H9 (cell line): ENCODE data around the gene TREM1. TPM values are rescaled to one million over a fixed set of nuclear protein-coding genes. Genes with fewer than 3 reads are reported as not detected.

Experiments
- DNase-seq: peaks from one replicate; pipeline ENCODE4 v3.0.0-alpha.2; 2017
- H2AFZ ChIP-seq: one replicate; pipeline ENCODE4 v1.6.1; 2013; ENCODE audit warnings: mild to moderate bottlenecking, low read length, control low read depth, moderate library complexity
- H2AK5ac ChIP-seq: 2 replicates; pipeline ENCODE4 v1.6.1; 2013; ENCODE audit warnings: low read length, control low read depth, mixed read lengths; ENCODE audit not compliant: insufficient read length
- H2BK120ac ChIP-seq: one replicate; pipeline ENCODE4 v1.6.1; 2013; ENCODE audit warnings: low read depth, mild to moderate bottlenecking, low read length, control low read depth, inconsistent platforms; ENCODE audit not compliant: poor library complexity, severe bottlenecking
- H2BK12ac ChIP-seq: 2 replicates; pipeline ENCODE4 v1.6.1; 2013; ENCODE audit warnings: low read length, control low read depth, mixed read lengths, low read depth; ENCODE audit not compliant: insufficient read length
- H2BK15ac ChIP-seq: 2 replicates; pipeline ENCODE4 v1.6.1; 2013; ENCODE audit warnings: low read depth, low read length, control low read depth
- H2BK20ac ChIP-seq: one replicate; pipeline ENCODE4 v1.6.1; 2013; ENCODE audit warnings: low read depth, mild to moderate bottlenecking, low read length, control low read depth, inconsistent platforms; ENCODE audit not compliant: poor library complexity, severe bottlenecking
- H2BK5ac ChIP-seq: 2 replicates; pipeline ENCODE4 v1.6.1; 2013; ENCODE audit warnings: low read length, control low read depth, mixed read lengths; ENCODE audit not compliant: insufficient read length
- H3K14ac ChIP-seq: 2 replicates; pipeline ENCODE4 v1.6.1; 2013; ENCODE audit warnings: low read length, control low read depth; ENCODE audit not compliant: insufficient read depth
- H3K18ac ChIP-seq: 2 replicates; pipeline ENCODE4 v1.6.1; 2013; ENCODE audit warnings: low read depth, mild to moderate bottlenecking, mixed read lengths, low read length, control low read depth; ENCODE audit not compliant: insufficient read length
- H3K23ac ChIP-seq: 2 replicates; pipeline ENCODE4 v1.6.1; 2013; ENCODE audit warnings: low read length, control low read depth, mixed read lengths, low read depth; ENCODE audit not compliant: insufficient read length
- H3K23me2 ChIP-seq: 2 replicates; pipeline ENCODE4 v1.6.1; 2013; ENCODE audit warnings: low read depth, mild to moderate bottlenecking, mixed read lengths, low read length, control low read depth; ENCODE audit not compliant: insufficient read length, poor library complexity, severe bottlenecking
- H3K27ac ChIP-seq: 2 replicates; pipeline ENCODE4 v1.5.1; 2013; ENCODE audit warnings: low read length, control low read depth, mixed read lengths, low read depth; ENCODE audit not compliant: insufficient read length
- H3K27me3 ChIP-seq: 2 replicates; pipeline ENCODE4 v1.6.1; 2013; ENCODE audit warnings: low read length, control low read depth, inconsistent platforms; ENCODE audit not compliant: insufficient read depth
- H3K4ac ChIP-seq: 2 replicates; pipeline ENCODE4 v1.6.1; 2013; ENCODE audit warnings: low read depth, mild to moderate bottlenecking, control low read depth, inconsistent platforms, low read length, moderate library complexity
- H3K4me1 ChIP-seq: 2 replicates; pipeline ENCODE4 v1.6.1; 2013; ENCODE audit warnings: low read length, control low read depth, inconsistent platforms; ENCODE audit not compliant: insufficient read depth
- H3K4me2 ChIP-seq: 2 replicates; pipeline ENCODE4 v1.6.1; 2013; ENCODE audit warnings: low read length, control low read depth, mixed read lengths; ENCODE audit not compliant: insufficient read length, insufficient read depth
- H3K56ac ChIP-seq: 2 replicates; pipeline ENCODE4 v1.6.1; 2013; ENCODE audit warnings: low read depth, mild to moderate bottlenecking, mixed read lengths, low read length, control low read depth; ENCODE audit not compliant: insufficient read length
- H3K79me1 ChIP-seq: 2 replicates; pipeline ENCODE4 v1.6.1; 2013; ENCODE audit warnings: low read depth, mild to moderate bottlenecking, moderate library complexity, low read length, control low read depth, inconsistent platforms; ENCODE audit not compliant: insufficient read depth, poor library complexity, severe bottlenecking
- H3K79me2 ChIP-seq: 2 replicates; pipeline ENCODE4 v1.6.1; 2013; ENCODE audit warnings: low read length, control low read depth, inconsistent platforms; ENCODE audit not compliant: insufficient read depth
- H3K9ac ChIP-seq: 2 replicates; pipeline ENCODE4 v1.6.1; 2013; ENCODE audit warnings: low read length, control low read depth, mixed read lengths; ENCODE audit not compliant: insufficient read length; ENCODE audit errors: extremely low read depth
- H3K9me3 ChIP-seq: one replicate; pipeline ENCODE4 v1.6.1; 2013; ENCODE audit warnings: low read depth, low read length, inconsistent platforms; ENCODE audit not compliant: control insufficient read depth
- H3T11ph ChIP-seq: one replicate; pipeline ENCODE4 v1.6.1; 2013; ENCODE audit warnings: mild to moderate bottlenecking, low read length, control low read depth, inconsistent platforms
- H4K20me1 ChIP-seq: one replicate; pipeline ENCODE4 v1.6.1; 2013; ENCODE audit not compliant: control insufficient read depth, insufficient read length, insufficient read depth
- H4K5ac ChIP-seq: 2 replicates; pipeline ENCODE4 v1.6.1; 2013; ENCODE audit warnings: low read depth, mild to moderate bottlenecking, mixed read lengths, low read length, control low read depth; ENCODE audit not compliant: insufficient read length
- H4K8ac ChIP-seq: replicated peaks from 2 replicates; pipeline ENCODE4 v1.6.1; 2013; ENCODE audit warnings: low read length, control low read depth, mixed read lengths, low read depth; ENCODE audit not compliant: insufficient read length
- H4K91ac ChIP-seq: 2 replicates; pipeline ENCODE4 v1.6.1; 2013; ENCODE audit warnings: low read depth, mild to moderate bottlenecking, moderate library complexity, mixed read lengths, low read length, control low read depth; ENCODE audit not compliant: insufficient read length
- H3K27ac Mint-ChIP-seq, 3 experiments: 2 replicates in 2 of 3; 3 replicates in 1 of 3; pipeline ENCODE4 v1.8.0; 2020 to 2021; ENCODE audit warnings: mixed read lengths in 3 of 3, mild to moderate bottlenecking in 1 of 3, moderate library complexity in 1 of 3
- H3K27me3 Mint-ChIP-seq: 2 replicates; pipeline ENCODE4 v1.8.0; 2021; ENCODE audit warnings: low read depth, mild to moderate bottlenecking, moderate library complexity, mixed read lengths
- H3K36me3 Mint-ChIP-seq, 3 experiments: 2 replicates in 2 of 3; 3 replicates in 1 of 3; pipeline ENCODE4 v1.8.0; 2020 to 2021; ENCODE audit warnings: low read depth in 3 of 3, mixed read lengths in 3 of 3; ENCODE audit not compliant: insufficient read depth in 1 of 3
- H3K4me1 Mint-ChIP-seq, 2 experiments: 2 replicates each; pipeline ENCODE4 v1.8.0; 2020; ENCODE audit warnings: mixed read lengths in 2 of 2
- H3K4me3 Mint-ChIP-seq, 2 experiments: 2 replicates in 1 of 2; 3 replicates in 1 of 2; pipeline ENCODE4 v1.8.0; 2020 to 2021; ENCODE audit warnings: mild to moderate bottlenecking in 2 of 2, mixed read lengths in 2 of 2, moderate library complexity in 1 of 2
- H3K9me3 Mint-ChIP-seq, 2 experiments: 2 replicates in 1 of 2; 3 replicates in 1 of 2; pipeline ENCODE4 v1.8.0; 2020; ENCODE audit warnings: mild to moderate bottlenecking in 2 of 2, mixed read lengths in 2 of 2, moderate library complexity in 1 of 2
- WGBS: extraction: QIAGEN DNeasy Blood & Tissue Kit; methylation state at CpG from one replicate; pipeline ENCODE4 v1.1.7; 2013; ENCODE audit warnings: missing lambda C conversion rate, low lambda C conversion rate, mixed read lengths; ENCODE audit not compliant: insufficient read length; ENCODE audit errors: extremely low coverage; 5-methylcytosine and 5-hydroxymethylcytosine counted together
- total RNA-seq: library from RNA; stranded (reverse); gene quantifications from 2 replicates; pipeline ENCODE4 v1.2.1, GENCODE V29; 2021
- TF ChIP-seq, protein P1 (sequence below): fragments of 200-600 bp; sonication (generic); conservative IDR thresholded peaks from 3 replicates; pipeline ENCODE4 v1.8.0; 2021; ENCODE audit warnings: antibody characterized with exemption, mild to moderate bottlenecking

TREM1 gene
- total RNA-seq, 1 experiment from 2014 or later = not detected

DNA sequence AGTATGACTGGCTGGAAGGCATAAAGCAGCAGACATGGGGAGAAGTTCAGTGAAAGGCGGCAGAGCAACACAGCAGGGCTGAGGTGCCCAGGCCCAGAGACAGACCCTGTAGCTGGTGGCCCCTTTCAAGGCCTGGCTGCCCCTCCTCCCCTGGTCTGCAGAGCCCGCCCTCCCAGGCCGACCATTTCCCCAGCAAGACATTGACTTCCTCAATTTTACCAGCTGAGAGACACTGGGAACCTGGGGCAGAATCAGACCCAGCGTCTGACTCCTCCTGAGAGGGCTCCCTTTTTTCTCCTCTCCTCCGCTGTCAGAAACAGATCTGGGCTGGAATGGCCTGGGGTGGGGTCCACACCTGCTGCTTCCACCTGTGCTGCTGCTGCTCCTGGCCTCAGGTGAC lies 58.4 kb downstream of the TREM1 start, which contains the start of gene TREML4:
TREML4 (plus strand) TSS at position 254 of the 400 bp plus-strand sequence; CDS start at position 333, 79 bp downstream.
- H2BK15ac ChIP-seq = no peak within 1 kb of the TSS
- no peak within 1 kb of the TSS for H4K5ac ChIP-seq
- H3K23ac ChIP-seq = no peak within 1 kb of the TSS
- H2AFZ ChIP-seq = no peak within 1 kb of the TSS
- no CpG with 5 or more reads among the region's 5 CpGs for WGBS
- no peak within 1 kb of the TSS for H2BK5ac ChIP-seq
- H2BK12ac ChIP-seq = no peak within 1 kb of the TSS
- H3K9me3 Mint-ChIP-seq = no peaks in the 10 kb centered on the region
- H3K9ac ChIP-seq = no peak within 1 kb of the TSS
- H3K4me1 ChIP-seq = no peaks in the 10 kb centered on the region
- no peaks in the 10 kb centered on the region; a peak in 1 of 7 replicates for H3K36me3 Mint-ChIP-seq
- no peak within 1 kb of the TSS for H2AK5ac ChIP-seq
- no peaks in the 10 kb centered on the region for H3K79me2 ChIP-seq
- H3K4ac ChIP-seq = no peak within 1 kb of the TSS
- no peak within 1 kb of the TSS for H3T11ph ChIP-seq
- no peaks in the 10 kb centered on the region for H4K20me1 ChIP-seq
- no peaks in the 10 kb centered on the region for H3K79me1 ChIP-seq
- no peak within 1 kb of the TSS for H2BK120ac ChIP-seq
- peaks cover 6% of the 10 kb centered on the region in 2 experiments; a peak in 3 of 4 replicates for H3K4me1 Mint-ChIP-seq
- no peaks in the 10 kb centered on the region for H3K27me3 ChIP-seq
- no peak within 1 kb of the TSS for H3K56ac ChIP-seq
- peak within 1 kb of the TSS in 1 of 3 experiments; percentile 53; a peak in 1 of 7 replicates for H3K27ac Mint-ChIP-seq
- H3K4me3 Mint-ChIP-seq = no peak within 1 kb of the TSS; a peak in 1 of 5 replicates
- no peak within 1 kb of the TSS for H3K27ac ChIP-seq
- no peak within 1 kb of the TSS for H2BK20ac ChIP-seq
- no peak for DNase-seq
- no peak within 1 kb of the TSS for H3K18ac ChIP-seq
- H3K27me3 Mint-ChIP-seq = peaks cover 14% of the 10 kb centered on the region; the same call in 1 of the 2 replicates
- no peaks in the 10 kb centered on the region for H3K23me2 ChIP-seq
- no peak within 1 kb of the TSS for H3K14ac ChIP-seq
- H4K8ac ChIP-seq = no peak within 1 kb of the TSS
- no peaks in the 10 kb centered on the region for H3K9me3 ChIP-seq
- H3K4me2 ChIP-seq = no peak within 1 kb of the TSS
- H4K91ac ChIP-seq = no peak within 1 kb of the TSS
- TF ChIP-seq, protein P1, sequence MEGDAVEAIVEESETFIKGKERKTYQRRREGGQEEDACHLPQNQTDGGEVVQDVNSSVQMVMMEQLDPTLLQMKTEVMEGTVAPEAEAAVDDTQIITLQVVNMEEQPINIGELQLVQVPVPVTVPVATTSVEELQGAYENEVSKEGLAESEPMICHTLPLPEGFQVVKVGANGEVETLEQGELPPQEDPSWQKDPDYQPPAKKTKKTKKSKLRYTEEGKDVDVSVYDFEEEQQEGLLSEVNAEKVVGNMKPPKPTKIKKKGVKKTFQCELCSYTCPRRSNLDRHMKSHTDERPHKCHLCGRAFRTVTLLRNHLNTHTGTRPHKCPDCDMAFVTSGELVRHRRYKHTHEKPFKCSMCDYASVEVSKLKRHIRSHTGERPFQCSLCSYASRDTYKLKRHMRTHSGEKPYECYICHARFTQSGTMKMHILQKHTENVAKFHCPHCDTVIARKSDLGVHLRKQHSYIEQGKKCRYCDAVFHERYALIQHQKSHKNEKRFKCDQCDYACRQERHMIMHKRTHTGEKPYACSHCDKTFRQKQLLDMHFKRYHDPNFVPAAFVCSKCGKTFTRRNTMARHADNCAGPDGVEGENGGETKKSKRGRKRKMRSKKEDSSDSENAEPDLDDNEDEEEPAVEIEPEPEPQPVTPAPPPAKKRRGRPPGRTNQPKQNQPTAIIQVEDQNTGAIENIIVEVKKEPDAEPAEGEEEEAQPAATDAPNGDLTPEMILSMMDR = no peak
